B cell (primary cell): ENCODE results near the gene MFSD6. TPM values are rescaled to one million over a fixed set of nuclear protein-coding genes. Genes with fewer than 3 reads are reported as not detected.

Experiments used
- ATAC-seq: fragments of 200-7000 bp; cut with Tn5 transposase; one replicate; pipeline ENCODE4 v1.10.0; 2021; ENCODE audit warnings: low read depth, mild to moderate bottlenecking, moderate number of reproducible peaks, moderate library complexity
- CTCF ChIA-PET: fragments of 350-600 bp; sonication (Branson Sonifier 250); formaldehyde crosslinking; loops from one replicate; lab custom pipeline; 2021; ENCODE audit warnings: antibody characterized with exemption, inconsistent platforms; lab: Charles Lee
- POLR2A ChIA-PET: fragments of 350-600 bp; sonication (Branson Sonifier 250); formaldehyde crosslinking; loops from one replicate; lab custom pipeline; 2021; ENCODE audit warnings: antibody characterized with exemption; lab: Charles Lee
- DNase-seq: peaks from one replicate; pipeline ENCODE4 v3.0.0; 2013
- H2AFZ ChIP-seq: 2 replicates; pipeline ENCODE4 v1.6.1; 2012; ENCODE audit warnings: mild to moderate bottlenecking, low read depth, low read length; ENCODE audit not compliant: insufficient read depth, poor library complexity, severe bottlenecking
- H3K27ac ChIP-seq, 2 donors: 1 replicate in 1 of 2; 2 replicates in 1 of 2; pipeline ENCODE4 v1.5.1; 2012 to 2013; ENCODE audit warnings: low read length in 2 of 2, mild to moderate bottlenecking in 2 of 2, moderate library complexity in 1 of 2
- H3K27me3 ChIP-seq, 4 experiments: fragments of 200-600 bp in 1 of 4; sonication (generic) in 1 of 4; replicated peaks in 1 of 4; 1 replicate in 2 of 4; 2 replicates in 2 of 4; pipeline versions ENCODE4 v1.6.1 to v1.7.0; 2013 to 2016; ENCODE audit warnings: low read length in 3 of 4, mild to moderate bottlenecking in 2 of 4, mixed read lengths in 1 of 4, moderate library complexity in 1 of 4; ENCODE audit not compliant: insufficient read depth in 4 of 4, control insufficient read depth in 3 of 4; ENCODE audit errors: control extremely low read depth in 1 of 4
- H3K36me3 ChIP-seq, 2 experiments: replicated peaks in 1 of 2; 1 replicate in 1 of 2; 2 replicates in 1 of 2; pipeline versions ENCODE4 v1.6.1 to v1.7.1; 2013; ENCODE audit warnings: low read length in 1 of 2; ENCODE audit not compliant: insufficient read depth in 2 of 2, control insufficient read depth in 1 of 2; ENCODE audit errors: control extremely low read depth in 1 of 2, extremely low read depth in 1 of 2
- H3K4me1 ChIP-seq, 2 donors: fragments of 200-600 bp in 1 of 2; sonication (generic) in 1 of 2; 1 replicate in 1 of 2; 2 replicates in 1 of 2; pipeline versions ENCODE4 v1.5.1 to v1.6.1; 2013 to 2017; ENCODE audit warnings: low read length in 2 of 2; ENCODE audit not compliant: control insufficient read depth in 2 of 2, insufficient read depth in 2 of 2
- H3K4me2 ChIP-seq: replicated peaks from 2 replicates; pipeline ENCODE3; 2012; ENCODE audit warnings: mild to moderate bottlenecking, low read depth, low read length; ENCODE audit not compliant: poor library complexity, severe bottlenecking
- H3K4me3 ChIP-seq, 5 experiments: fragments of 200-600 bp in 1 of 5; sonication (generic) in 1 of 5; 1 replicate in 3 of 5; 2 replicates in 2 of 5; pipeline versions ENCODE4 v1.5.1 to v1.7.0; 2011 to 2016; ENCODE audit warnings: low read length in 4 of 5, mild to moderate bottlenecking in 4 of 5, low read depth in 2 of 5, control low read depth in 1 of 5, moderate library complexity in 1 of 5; ENCODE audit not compliant: insufficient read depth in 1 of 5; ENCODE audit errors: control extremely low read depth in 1 of 5, extremely low read depth in 1 of 5
- H3K79me2 ChIP-seq: fragments of 200-600 bp; sonication (generic); one replicate; pipeline ENCODE4 v1.6.0; 2016; ENCODE audit warnings: low read length; ENCODE audit not compliant: control insufficient read depth, insufficient read depth
- H3K9ac ChIP-seq: fragments of 200-600 bp; sonication (generic); 2 replicates; pipeline ENCODE4 v1.6.1; 2017; ENCODE audit warnings: mild to moderate bottlenecking, low read length, moderate library complexity
- H3K9me3 ChIP-seq, 3 donors: one replicate each; pipeline versions ENCODE4 v1.6.1 to v1.7.1; 2013; ENCODE audit warnings: low read length in 2 of 3; ENCODE audit not compliant: control insufficient read depth in 2 of 3, insufficient read depth in 1 of 3; ENCODE audit errors: control extremely low read depth in 1 of 3
- H4K20me1 ChIP-seq: 2 replicates; pipeline ENCODE4 v1.6.0; 2012; ENCODE audit warnings: mild to moderate bottlenecking, low read length; ENCODE audit not compliant: insufficient read depth, control insufficient read depth, poor library complexity, severe bottlenecking
- H3K27ac Mint-ChIP-seq: one replicate; pipeline ENCODE4 v1.8.0; 2021; ENCODE audit warnings: mixed read lengths
- H3K27me3 Mint-ChIP-seq: one replicate; pipeline ENCODE4 v1.8.0; 2021; ENCODE audit warnings: mixed read lengths
- H3K4me1 Mint-ChIP-seq: one replicate; pipeline ENCODE4 v1.8.0; 2021; ENCODE audit warnings: mixed read lengths
- H3K4me3 Mint-ChIP-seq: one replicate; pipeline ENCODE4 v1.8.0; 2021; ENCODE audit warnings: mixed read lengths
- H3K9me3 Mint-ChIP-seq: one replicate; pipeline ENCODE4 v1.8.0; 2022; ENCODE audit warnings: mixed read lengths; ENCODE audit not compliant: insufficient read depth
- EZH2 ChIP-seq: IDR thresholded peaks from 2 replicates; pipeline ENCODE4 v1.6.1; 2012; ENCODE audit warnings: borderline replicate concordance, low read depth, mild to moderate bottlenecking, moderate library complexity, low read length; ENCODE audit not compliant: insufficient read depth, poor library complexity, severe bottlenecking
- WGBS: methylation state at CpG from one replicate; pipeline ENCODE4 v1.1.5; 2013; ENCODE audit warnings: missing lambda C conversion rate; ENCODE audit not compliant: insufficient coverage; 5-methylcytosine and 5-hydroxymethylcytosine counted together
- intact Hi-C: fragments of 100-400 bp; cut with micrococcal nuclease; formaldehyde crosslinking; loops from one replicate; pipeline ENCODE4 v1.10.0; 2022
- polyA plus RNA-seq: library from polyadenylated mRNA; depleted of rRNA; stranded (reverse); fragments of >200 nt; gene quantifications from 2 replicates; pipeline ENCODE4 v1.2.3, GENCODE V29; 2012
- total RNA-seq, 2 donors: library from RNA; stranded (reverse); fragments of 120-200 nt in 1 of 2; gene quantifications; 1 replicate in 1 of 2; 2 replicates in 1 of 2; pipeline versions ENCODE4 v1.2.3 to v1.2.4, GENCODE V29; 2013 to 2022
- TF ChIP-seq, protein P1 (sequence below): fragments of 200-600 bp; IDR thresholded peaks from one replicate; pipeline ENCODE4 v1.8.0; 2022; ENCODE audit warnings: antibody characterized with exemption, mild to moderate bottlenecking

Gene MFSD6
- total and polyA plus RNA-seq, 2 donors (not counting 1 experiment from before 2014, with no cell fraction given) = 13.5 to 33.8 TPM

DNA sequence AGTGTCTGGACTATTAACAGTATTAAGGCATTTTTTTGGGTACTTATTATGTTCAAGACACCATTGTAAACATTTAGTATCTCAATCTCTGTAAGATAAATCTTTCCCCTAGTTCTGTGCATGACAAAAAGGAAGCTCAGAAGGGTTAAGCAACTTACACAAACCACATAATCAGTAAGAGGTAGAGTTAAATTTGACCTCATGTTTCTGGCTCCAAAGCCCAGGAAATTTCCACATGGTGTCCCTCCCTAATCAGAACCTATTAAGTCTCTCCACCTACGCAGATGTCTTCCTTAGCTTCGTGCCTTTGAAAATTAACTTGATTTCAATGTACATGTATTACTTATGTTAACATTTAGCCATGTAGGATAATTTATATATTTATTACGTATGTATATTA is 2.0 kb downstream of the MFSD6 start:
- Mint-ChIP-seq H3K27ac (peak overlapping the region; percentile 55), H3K27me3 (no peaks in the 10 kb centered on the region), H3K4me3 (peak overlapping the region; percentile 91), H3K4me1 (peaks cover 45% of the 10 kb centered on the region), H3K9me3 (no peaks in the 10 kb centered on the region)
- H3K9ac ChIP-seq = no peak overlapping the region
- CTCF ChIA-PET = no interaction called here
- H3K4me3 ChIP-seq = no peak overlapping the region
- no CpG with 5 or more reads among the region's 3 CpGs for WGBS
- peaks cover 24 to 27% of the 10 kb centered on the region in 2 donors for H3K4me1 ChIP-seq
- no peaks in the 10 kb centered on the region for H3K9me3 ChIP-seq
- H3K4me2 ChIP-seq = no peak overlapping the region
- DNase-seq (no peak), ATAC-seq (no peak)
- peaks cover 63% of the 10 kb centered on the region for H3K79me2 ChIP-seq
- no peak overlapping the region for H2AFZ ChIP-seq
- H3K27me3 ChIP-seq = no peaks in the 10 kb centered on the region
- H4K20me1 ChIP-seq = no peaks in the 10 kb centered on the region
- H3K36me3 ChIP-seq = no peaks in the 10 kb centered on the region
- POLR2A ChIA-PET = no interaction called here
- intact Hi-C loops = no loop called here
- TF ChIP-seq, protein P1, sequence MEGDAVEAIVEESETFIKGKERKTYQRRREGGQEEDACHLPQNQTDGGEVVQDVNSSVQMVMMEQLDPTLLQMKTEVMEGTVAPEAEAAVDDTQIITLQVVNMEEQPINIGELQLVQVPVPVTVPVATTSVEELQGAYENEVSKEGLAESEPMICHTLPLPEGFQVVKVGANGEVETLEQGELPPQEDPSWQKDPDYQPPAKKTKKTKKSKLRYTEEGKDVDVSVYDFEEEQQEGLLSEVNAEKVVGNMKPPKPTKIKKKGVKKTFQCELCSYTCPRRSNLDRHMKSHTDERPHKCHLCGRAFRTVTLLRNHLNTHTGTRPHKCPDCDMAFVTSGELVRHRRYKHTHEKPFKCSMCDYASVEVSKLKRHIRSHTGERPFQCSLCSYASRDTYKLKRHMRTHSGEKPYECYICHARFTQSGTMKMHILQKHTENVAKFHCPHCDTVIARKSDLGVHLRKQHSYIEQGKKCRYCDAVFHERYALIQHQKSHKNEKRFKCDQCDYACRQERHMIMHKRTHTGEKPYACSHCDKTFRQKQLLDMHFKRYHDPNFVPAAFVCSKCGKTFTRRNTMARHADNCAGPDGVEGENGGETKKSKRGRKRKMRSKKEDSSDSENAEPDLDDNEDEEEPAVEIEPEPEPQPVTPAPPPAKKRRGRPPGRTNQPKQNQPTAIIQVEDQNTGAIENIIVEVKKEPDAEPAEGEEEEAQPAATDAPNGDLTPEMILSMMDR = no peak
- no peak for TF ChIP-seq EZH2
- no peak overlapping the region for H3K27ac ChIP-seq

DNA sequence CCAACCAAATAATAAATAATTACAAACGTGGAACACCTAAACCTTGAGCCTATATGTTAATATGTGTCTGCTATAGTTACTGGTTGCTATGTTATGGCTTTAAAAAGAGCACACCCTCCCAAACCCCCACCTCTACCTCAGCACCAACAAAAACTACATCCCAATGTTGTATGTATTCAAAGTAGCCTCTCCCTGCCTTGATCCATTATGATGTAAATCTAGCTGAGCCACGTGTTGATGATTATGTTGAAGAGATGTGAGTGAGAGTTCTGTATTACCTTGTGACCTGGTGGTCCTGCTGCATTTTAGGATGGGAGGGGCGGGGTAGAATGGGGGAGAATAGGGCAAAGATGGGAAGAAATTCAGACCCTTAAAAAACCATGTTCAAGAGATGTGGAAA is 4.8 kb downstream of the MFSD6 start:
- Histone ChIP-seq H3K79me2 (peaks cover 78% of the 10 kb centered on the region), H3K36me3 (no peaks in the 10 kb centered on the region), H3K4me1 (peaks cover 24 to 33% of the 10 kb centered on the region in 2 donors), H3K27ac (no peak overlapping the region), H4K20me1 (no peaks in the 10 kb centered on the region), H3K4me3 (no peak overlapping the region), H2AFZ (no peak overlapping the region), H3K9me3 (no peaks in the 10 kb centered on the region), H3K27me3 (no peaks in the 10 kb centered on the region), H3K9ac (no peak overlapping the region), H3K4me2 (no peak overlapping the region)
- ChIA-PET POLR2A (no interaction called here), CTCF (no interaction called here)
- DNase-seq = no peak
- TF ChIP-seq EZH2 = no peak
- TF ChIP-seq, protein P1 = no peak
- ATAC-seq = no peak
- H3K9me3 Mint-ChIP-seq = no peaks in the 10 kb centered on the region
- H3K27me3 Mint-ChIP-seq = no peaks in the 10 kb centered on the region
- 79% methylated on average over 2 of the region's 3 CpGs for WGBS
- intact Hi-C loops = no loop called here
- peaks cover 55% of the 10 kb centered on the region for H3K4me1 Mint-ChIP-seq
- no peak overlapping the region for H3K27ac Mint-ChIP-seq
- H3K4me3 Mint-ChIP-seq = no peak overlapping the region
